ENCODE data around the gene MAU2. TPM values are rescaled to one million over a fixed set of nuclear protein-coding genes. Genes with fewer than 3 reads are reported as not detected.
A peak's percentile ranks its signal among the peaks of the same experiment; 100 is the strongest.

Gene MAU2
- total RNA-seq (2021): 48.4 and 55.3 TPM in 2 replicates
- long read RNA-seq, partial matches to known transcripts: 3 of 20 reads
- long read RNA-seq, other reads (novel, unspliced or antisense): 16 of 20 reads

- peak within 1 kb of the TSS; percentile 100 for H3K4me2 ChIP-seq (ENCODE audit: insufficient read depth, insufficient read length, low read length)
- H2BK20ac ChIP-seq (ENCODE audit: low read depth, low read length, poor library complexity, severe bottlenecking): no peak within 1 kb of the TSS
- H2BK12ac ChIP-seq (ENCODE audit: insufficient read length, low read depth, low read length): no peak within 1 kb of the TSS
- H4K91ac ChIP-seq (ENCODE audit: insufficient read length, low read depth, low read length): peak within 1 kb of the TSS; percentile 46
- H4K5ac ChIP-seq (ENCODE audit: insufficient read length, low read depth, low read length): peak within 1 kb of the TSS; percentile 90
- peaks cover 7% of the 10 kb centered on the region for H3K23me2 ChIP-seq (ENCODE audit: insufficient read length, low read depth, low read length, poor library complexity, severe bottlenecking)
- H3K79me2 ChIP-seq (ENCODE audit: insufficient read depth, low read length): peaks cover 8% of the 10 kb centered on the region; the same call in 1 of the 2 replicates
- H3K23ac ChIP-seq (ENCODE audit: insufficient read length, low read depth, low read length): no peak within 1 kb of the TSS
- no peak for TF ChIP-seq CTCF (conservative IDR thresholded peaks at IDR 0.05)
- 0 out of 2 replicates have a peak, but pooled peaks cover 2% of the 10 kb centered on the region for H3K4me1 ChIP-seq (ENCODE audit: insufficient read depth, low read length)
- H2BK5ac ChIP-seq (ENCODE audit: insufficient read length, low read length): peak within 1 kb of the TSS; percentile 75
- H3T11ph ChIP-seq (ENCODE audit: low read length): no peak within 1 kb of the TSS
- H3K27me3 ChIP-seq (ENCODE audit: insufficient read depth, low read length): no peaks in the 10 kb centered on the region
- no peak within 1 kb of the TSS for H2AFZ ChIP-seq (ENCODE audit: low read length)
- H3K9ac ChIP-seq (ENCODE audit: extremely low read depth, insufficient read length, low read length): peak within 1 kb of the TSS; percentile 98
- DNase-seq: peak; percentile 92
- no peak within 1 kb of the TSS for H2BK15ac ChIP-seq (ENCODE audit: low read depth, low read length)
- no peaks in the 10 kb centered on the region for H3K9me3 ChIP-seq (ENCODE audit: control insufficient read depth, low read depth, low read length)
- Mint-ChIP-seq H3K9me3 (no peaks in the 10 kb centered on the region), H3K4me1 (peaks cover 15 to 19% of the 10 kb centered on the region in 2 experiments), H3K27me3 (ENCODE audit: low read depth) (no peaks in the 10 kb centered on the region), H3K4me3 (peak within 1 kb of the TSS; percentile 98), H3K36me3 (ENCODE audit: insufficient read depth in 1 of 3, low read depth in 3 of 3) (peaks cover 12 to 38% (median 31%) of the 10 kb centered on the region in 3 experiments; a peak in 6 of 7 replicates), H3K27ac (peak within 1 kb of the TSS; percentile 100)
- peak within 1 kb of the TSS; percentile 95 for H3K18ac ChIP-seq (ENCODE audit: insufficient read length, low read depth, low read length)
- H3K56ac ChIP-seq (ENCODE audit: insufficient read length, low read depth, low read length): no peak within 1 kb of the TSS
- WGBS (ENCODE audit: extremely low coverage, insufficient read length, low lambda C conversion rate): no CpG with 5 or more reads among the region's 67 CpGs
- H3K27ac ChIP-seq (ENCODE audit: insufficient read length, low read depth, low read length): no peak within 1 kb of the TSS
- H4K20me1 ChIP-seq (ENCODE audit: control insufficient read depth, insufficient read depth, insufficient read length): no peaks in the 10 kb centered on the region
- H3K4ac ChIP-seq (ENCODE audit: low read depth, low read length): no peak within 1 kb of the TSS
- peaks cover 3% of the 10 kb centered on the region for H3K79me1 ChIP-seq (ENCODE audit: insufficient read depth, low read depth, low read length, poor library complexity, severe bottlenecking)
- H2BK120ac ChIP-seq (ENCODE audit: low read depth, low read length, poor library complexity, severe bottlenecking): no peak within 1 kb of the TSS
- peak within 1 kb of the TSS; percentile 98 for H3K14ac ChIP-seq (ENCODE audit: insufficient read depth, low read length)
- no peak within 1 kb of the TSS for H2AK5ac ChIP-seq (ENCODE audit: insufficient read length, low read length)
- peak within 1 kb of the TSS; percentile 65 for H4K8ac ChIP-seq (replicated peaks; ENCODE audit: insufficient read length, low read depth, low read length)
These were observed at the start of gene MAU2, which contains the start of gene SUGP1 for GRCh38 chr19:19320361-19321140. Gene MAU2, plus strand, starts transcription at chr19:19320829. Its CDS starts 31 bp downstream, at chr19:19320860. Gene SUGP1, minus strand, starts transcription at chr19:19320509. Its CDS starts 13 bp downstream, at chr19:19320496.

Measured in H9 (cell line).